HepG2 (cell line): Measurements from ENCODE around the gene ABHD18. TPM values are rescaled to one million over a fixed set of nuclear protein-coding genes. Genes with fewer than 3 reads are reported as not detected.

Experiments
- CERS6 ChIP-seq: sonication (generic); formaldehyde crosslinking; IDR thresholded peaks from 2 replicates; pipeline ENCODE4 v1.5.0; 2020; ENCODE audit warnings: missing genetic modification reagents
- FOSL2 ChIP-seq: sonication (generic); formaldehyde crosslinking; IDR thresholded peaks from 2 replicates; pipeline ENCODE4 v1.4.0; 2020; ENCODE audit warnings: missing genetic modification reagents
- FOXM1 ChIP-seq: sonication (generic); formaldehyde crosslinking; IDR thresholded peaks from 2 replicates; pipeline ENCODE4 v1.5.0; 2020; ENCODE audit warnings: missing genetic modification reagents
- GRHL1 ChIP-seq: sonication (generic); formaldehyde crosslinking; conservative IDR thresholded peaks from 2 replicates; pipeline ENCODE4 v1.8.0; 2022; ENCODE audit warnings: missing genetic modification reagents
- IKZF1 ChIP-seq: fragments of 450-650 bp; IDR thresholded peaks from 2 replicates; pipeline ENCODE4 v1.7.1; 2016
- NFKB2 ChIP-seq: sonication (generic); formaldehyde crosslinking; IDR thresholded peaks from 2 replicates; pipeline ENCODE4 v1.4.0; 2020; ENCODE audit warnings: missing genetic modification reagents, borderline replicate concordance
- REPIN1 ChIP-seq: sonication (generic); formaldehyde crosslinking; IDR thresholded peaks from 2 replicates; pipeline ENCODE4 v1.8.0; 2022; ENCODE audit warnings: missing genetic modification reagents, low read depth, mild to moderate bottlenecking, borderline replicate concordance
- TGIF2 ChIP-seq: IDR thresholded peaks from 2 replicates; pipeline ENCODE4 v1.6.1; 2016; ENCODE audit warnings: control low read depth, missing compliant biosample characterization
- ZMYM3 ChIP-seq: sonication (generic); formaldehyde crosslinking; IDR thresholded peaks from 2 replicates; pipeline ENCODE4 v1.5.1; 2020; ENCODE audit warnings: mild to moderate bottlenecking, missing genetic modification reagents
- ZNF235 ChIP-seq: sonication (generic); formaldehyde crosslinking; IDR thresholded peaks from 2 replicates; pipeline ENCODE4 v1.8.1; 2023; ENCODE audit warnings: mild to moderate bottlenecking, missing genetic modification reagents, borderline replicate concordance
- ZNF512 ChIP-seq: sonication (generic); formaldehyde crosslinking; IDR thresholded peaks from 2 replicates; pipeline ENCODE4 v1.4.0; 2020; ENCODE audit warnings: mild to moderate bottlenecking, missing genetic modification reagents
- ZNF580 ChIP-seq: IDR thresholded peaks from 2 replicates; pipeline ENCODE4 v1.6.1; 2016; ENCODE audit warnings: low read depth, borderline replicate concordance
- ZSCAN5A ChIP-seq: sonication (generic); formaldehyde crosslinking; IDR thresholded peaks from 2 replicates; pipeline ENCODE4 v1.8.0; 2022; ENCODE audit warnings: mild to moderate bottlenecking, missing genetic modification reagents, borderline replicate concordance
- polyA plus RNA-seq, 8 experiments: library from polyadenylated mRNA; depleted of rRNA in 3 of 8; stranded (reverse) in 7 of 8; unstranded in 1 of 8; fragments of >200 nt; fragmentation: Illumina TruSeq in 4 of 8; extraction: Trizol in 4 of 8; gene quantifications; 2 replicates each; pipeline versions ENCODE4 v1.2.1 to v1.2.3, GENCODE V29; 2011 to 2016; ENCODE audit warnings: low read depth in 4 of 8, missing spikeins in 1 of 8, mixed read lengths in 1 of 8; ENCODE audit not compliant: insufficient read depth in 1 of 8
- total RNA-seq, 5 experiments: library from RNA; depleted of rRNA; stranded (reverse); fragments of >200 nt; fragmentation: Illumina TruSeq; extraction: Trizol; gene quantifications; 2 replicates each; pipeline ENCODE4 v1.2.3, GENCODE V29; 2016; ENCODE audit warnings: low read depth in 1 of 5

Gene ABHD18
- total and polyA plus RNA-seq, 2 of the 13 experiments (the other 11 are each of a cell fraction or from before 2014, with no cell fraction given): 5.5 to 16.3 TPM

GRCh38 chr4:127965062-127965802, at the start of gene ABHD18, which contains the start of gene MFSD8 (continued):
- TF ChIP-seq ZNF512 (CRISPR knock-in tag) (no peak), GRHL1 (no peak), REPIN1 (CRISPR knock-in tag) (peak; percentile 40; the same call in 1 of the 2 replicates), TGIF2 (0 out of 2 replicates have a peak, but pooled peaks have one; percentile 56), ZNF580 (CRISPR knock-in tag) (peak; percentile 69; the same call in 1 of the 2 replicates), FOXM1 (CRISPR knock-in tag) (no peak), ZMYM3 (CRISPR knock-in tag) (peak; percentile 54), NFKB2 (CRISPR knock-in tag) (peak; percentile 50; the same call in 1 of the 2 replicates), FOSL2 (no peak), ZNF235 (CRISPR knock-in tag) (no peak), IKZF1 (no peak), ZSCAN5A (CRISPR knock-in tag) (no peak; the same call in 1 of the 2 replicates), CERS6 (CRISPR knock-in tag) (no peak)
